Peyer's patch (tissue), 4 donors: ENCODE measurements around the gene NAA80.

ENCODE experiments used
- POLR2A ChIP-seq, 2 donors: fragments of 450-650 bp; IDR thresholded peaks; one replicate each; pipeline ENCODE4 v1.5.1; 2017; ENCODE audit warnings: antibody characterized with exemption in 2 of 2, mild to moderate bottlenecking in 2 of 2, moderate library complexity in 2 of 2
- TF ChIP-seq, protein P1 (sequence below), 6 experiments: fragments of 450-650 bp in 4 of 6; fragments of 200-600 bp in 2 of 6; sonication (generic) in 1 of 6; IDR thresholded peaks; one replicate each; pipeline ENCODE4 v1.5.1; 2017 to 2019; ENCODE audit warnings: antibody characterized with exemption in 6 of 6, mild to moderate bottlenecking in 3 of 6, moderate library complexity in 1 of 6

GRCh38 chr3:50322386-50323091 lies 23.3 kb upstream of the NAA80 start, which contains the start of gene HYAL2:
- TF ChIP-seq, protein P1, sequence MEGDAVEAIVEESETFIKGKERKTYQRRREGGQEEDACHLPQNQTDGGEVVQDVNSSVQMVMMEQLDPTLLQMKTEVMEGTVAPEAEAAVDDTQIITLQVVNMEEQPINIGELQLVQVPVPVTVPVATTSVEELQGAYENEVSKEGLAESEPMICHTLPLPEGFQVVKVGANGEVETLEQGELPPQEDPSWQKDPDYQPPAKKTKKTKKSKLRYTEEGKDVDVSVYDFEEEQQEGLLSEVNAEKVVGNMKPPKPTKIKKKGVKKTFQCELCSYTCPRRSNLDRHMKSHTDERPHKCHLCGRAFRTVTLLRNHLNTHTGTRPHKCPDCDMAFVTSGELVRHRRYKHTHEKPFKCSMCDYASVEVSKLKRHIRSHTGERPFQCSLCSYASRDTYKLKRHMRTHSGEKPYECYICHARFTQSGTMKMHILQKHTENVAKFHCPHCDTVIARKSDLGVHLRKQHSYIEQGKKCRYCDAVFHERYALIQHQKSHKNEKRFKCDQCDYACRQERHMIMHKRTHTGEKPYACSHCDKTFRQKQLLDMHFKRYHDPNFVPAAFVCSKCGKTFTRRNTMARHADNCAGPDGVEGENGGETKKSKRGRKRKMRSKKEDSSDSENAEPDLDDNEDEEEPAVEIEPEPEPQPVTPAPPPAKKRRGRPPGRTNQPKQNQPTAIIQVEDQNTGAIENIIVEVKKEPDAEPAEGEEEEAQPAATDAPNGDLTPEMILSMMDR (IDR thresholded peaks at IDR 0.05), result no peak
- TF ChIP-seq POLR2A (IDR thresholded peaks at IDR 0.05), result no peak
